Cardiac fibroblast (primary cell): ENCODE measurements around the gene IRF4.

Experiments
- DNase-seq, 2 donors: peaks; one replicate each; pipeline versions ENCODE4 v3.0.0 to v3.0.0-alpha.2; 2010; ENCODE audit warnings: low read depth in 2 of 2
- H3K4me3 ChIP-seq, 2 donors: replicated peaks in 1 of 2; 1 replicate in 1 of 2; 2 replicates in 1 of 2; pipeline ENCODE4 v1.5.1; 2011; ENCODE audit warnings: low read depth in 2 of 2, low read length in 2 of 2, mild to moderate bottlenecking in 2 of 2, moderate library complexity in 1 of 2
- CTCF ChIP-seq: IDR thresholded peaks from one replicate; pipeline ENCODE4 v1.5.1; 2011; ENCODE audit warnings: low read depth, mild to moderate bottlenecking, low read length, inconsistent platforms

Gene IRF4

GRCh38 chr6:412146-412886, 20.8 kb downstream of the IRF4 start:
- no peak overlapping the region for H3K4me3 ChIP-seq
- TF ChIP-seq CTCF = no peak
- DNase-seq = no peak

GRCh38 chr6:414447-414846, 22.9 kb downstream of the IRF4 start:
- no peak for DNase-seq
- no peak overlapping the region for H3K4me3 ChIP-seq
- no peak for TF ChIP-seq CTCF

GRCh38 chr6:415087-415486, 23.5 kb downstream of the IRF4 start:
- no peak overlapping the region for H3K4me3 ChIP-seq
- TF ChIP-seq CTCF = no peak
- no peak for DNase-seq

GRCh38 chr6:421211-421610, 29.7 kb downstream of the IRF4 start:
- no peak for DNase-seq
- TF ChIP-seq CTCF = no peak

GRCh38 chr6:422433-423054, 31.0 kb downstream of the IRF4 start:
- DNase-seq = peak; percentile 51 to 95
- no peak overlapping the region for H3K4me3 ChIP-seq
- no peak for TF ChIP-seq CTCF

More at GRCh38 chr6:421211-421610, 29.7 kb downstream of the IRF4 start:
- no peak overlapping the region for H3K4me3 ChIP-seq

GRCh38 chr6:423055-423798, 31.7 kb downstream of the IRF4 start:
- DNase-seq = peak in 1 of 2 donors; percentile 4
- H3K4me3 ChIP-seq = no peak overlapping the region

More at GRCh38 chr6:423055-423798, 31.7 kb downstream of the IRF4 start:
- no peak for TF ChIP-seq CTCF
